HEK293 (cell line): ENCODE measurements around the gene RACK1.

Experiments
- FEZF1 ChIP-seq: fragments of 450-650 bp; formaldehyde crosslinking; IDR thresholded peaks from 2 replicates; pipeline ENCODE4 v1.5.1; 2016; ENCODE audit warnings: missing biosample characterization, missing genetic modification characterization
- HOXA7 ChIP-seq: sonication (generic); formaldehyde crosslinking; IDR thresholded peaks from 2 replicates; pipeline ENCODE4 v1.8.1; 2022; ENCODE audit warnings: missing genetic modification reagents, borderline replicate concordance
- MYNN ChIP-seq: fragments of 450-650 bp; formaldehyde crosslinking; IDR thresholded peaks from 2 replicates; pipeline ENCODE4 v1.5.1; 2016; ENCODE audit warnings: missing biosample characterization, missing genetic modification characterization, borderline replicate concordance
- ZEB2 ChIP-seq: fragments of 450-650 bp; formaldehyde crosslinking; IDR thresholded peaks from 2 replicates; pipeline ENCODE4 v1.5.1; 2016; ENCODE audit warnings: missing biosample characterization, missing genetic modification characterization
- ZFP41 ChIP-seq: fragments of 450-650 bp; formaldehyde crosslinking; IDR thresholded peaks from 2 replicates; pipeline ENCODE4 v1.5.1; 2016; ENCODE audit warnings: missing biosample characterization, missing genetic modification characterization, borderline replicate concordance
- ZNF112 ChIP-seq: fragments of 450-650 bp; formaldehyde crosslinking; IDR thresholded peaks from 2 replicates; pipeline ENCODE4 v1.5.0; 2017; ENCODE audit warnings: missing biosample characterization, missing genetic modification characterization
- ZNF132 ChIP-seq: fragments of 450-650 bp; formaldehyde crosslinking; IDR thresholded peaks from 2 replicates; pipeline ENCODE4 v1.5.1; 2017; ENCODE audit warnings: missing biosample characterization, missing genetic modification characterization, borderline replicate concordance
- ZNF169 ChIP-seq: fragments of 450-650 bp; formaldehyde crosslinking; IDR thresholded peaks from 2 replicates; pipeline ENCODE4 v1.5.1; 2016; ENCODE audit warnings: missing biosample characterization, missing genetic modification characterization
- ZNF184 ChIP-seq: fragments of 450-650 bp; IDR thresholded peaks from 2 replicates; pipeline ENCODE4 v1.5.1; 2018; ENCODE audit warnings: missing biosample characterization, mild to moderate bottlenecking, missing genetic modification characterization
- ZNF2 ChIP-seq: fragments of 450-650 bp; formaldehyde crosslinking; IDR thresholded peaks from 2 replicates; pipeline ENCODE4 v1.5.1; 2016; ENCODE audit warnings: missing biosample characterization, missing genetic modification characterization
- ZNF239 ChIP-seq: fragments of 450-650 bp; formaldehyde crosslinking; IDR thresholded peaks from 2 replicates; pipeline ENCODE4 v1.5.1; 2016; ENCODE audit warnings: missing biosample characterization, missing genetic modification characterization
- ZNF274 ChIP-seq, 2 experiments: fragments of 200-500 bp in 1 of 2; fragments of 450-650 bp in 1 of 2; sonication (Bioruptor generic) in 1 of 2; formaldehyde crosslinking in 1 of 2; IDR thresholded peaks; 2 replicates each; pipeline versions ENCODE4 v1.5.1 to v1.6.1; 2014 to 2016; ENCODE audit warnings: borderline replicate concordance in 1 of 2, inconsistent platforms in 1 of 2, low read length in 1 of 2, missing biosample characterization in 1 of 2, missing genetic modification characterization in 1 of 2
- ZNF302 ChIP-seq: fragments of 450-650 bp; formaldehyde crosslinking; IDR thresholded peaks from 2 replicates; pipeline ENCODE4 v1.5.1; 2016; ENCODE audit warnings: missing biosample characterization, missing genetic modification characterization, low read depth
- ZNF391 ChIP-seq: fragments of 450-650 bp; formaldehyde crosslinking; IDR thresholded peaks from 2 replicates; pipeline ENCODE4 v1.5.1; 2016; ENCODE audit warnings: low read depth, missing biosample characterization, missing genetic modification characterization, borderline replicate concordance
- ZNF404 ChIP-seq: fragments of 450-650 bp; formaldehyde crosslinking; IDR thresholded peaks from 2 replicates; pipeline ENCODE4 v1.5.1; 2017; ENCODE audit warnings: missing biosample characterization, missing genetic modification characterization
- ZNF423 ChIP-seq: fragments of 450-650 bp; formaldehyde crosslinking; IDR thresholded peaks from 2 replicates; pipeline ENCODE4 v1.5.1; 2016; ENCODE audit warnings: missing biosample characterization, missing genetic modification characterization
- ZNF621 ChIP-seq: fragments of 450-650 bp; formaldehyde crosslinking; IDR thresholded peaks from 2 replicates; pipeline ENCODE4 v1.5.1; 2017; ENCODE audit warnings: missing biosample characterization, missing genetic modification characterization
- ZNF624 ChIP-seq: fragments of 450-650 bp; formaldehyde crosslinking; IDR thresholded peaks from 2 replicates; pipeline ENCODE4 v1.5.1; 2017; ENCODE audit warnings: missing biosample characterization, missing genetic modification characterization
- ZNF791 ChIP-seq: fragments of 450-650 bp; formaldehyde crosslinking; IDR thresholded peaks from 2 replicates; pipeline ENCODE4 v1.5.1; 2016; ENCODE audit warnings: missing biosample characterization, missing genetic modification characterization
- ZNF843 ChIP-seq: fragments of 450-650 bp; formaldehyde crosslinking; IDR thresholded peaks from 2 replicates; pipeline ENCODE4 v1.5.1; 2016; ENCODE audit warnings: missing biosample characterization, missing genetic modification characterization
- ZSCAN23 ChIP-seq: fragments of 450-650 bp; formaldehyde crosslinking; IDR thresholded peaks from 2 replicates; pipeline ENCODE4 v1.5.1; 2016; ENCODE audit warnings: missing biosample characterization, missing genetic modification characterization
- TF ChIP-seq, protein P1 (sequence below): fragments of 450-650 bp; formaldehyde crosslinking; IDR thresholded peaks from 2 replicates; pipeline ENCODE4 v1.5.1; 2016; ENCODE audit warnings: missing biosample characterization, missing genetic modification characterization, borderline replicate concordance
- TF ChIP-seq, protein P2 (sequence below): fragments of 450-650 bp; formaldehyde crosslinking; IDR thresholded peaks from 2 replicates; pipeline ENCODE4 v1.5.1; 2016; ENCODE audit warnings: missing biosample characterization, missing genetic modification characterization, borderline replicate concordance
- TF ChIP-seq, protein P3 (sequence below): sonication (generic); formaldehyde crosslinking; IDR thresholded peaks from 2 replicates; pipeline ENCODE4 v1.8.1; 2022; ENCODE audit warnings: mild to moderate bottlenecking, moderate library complexity, missing genetic modification reagents
- TF ChIP-seq, protein P4 (sequence below): fragments of 450-650 bp; formaldehyde crosslinking; optimal IDR thresholded peaks from 2 replicates; pipeline ENCODE3; 2016; ENCODE audit warnings: missing biosample characterization, mild to moderate bottlenecking, missing genetic modification characterization
- TF ChIP-seq, protein P5 (sequence below): fragments of 450-650 bp; formaldehyde crosslinking; IDR thresholded peaks from 2 replicates; pipeline ENCODE4 v1.5.1; 2016; ENCODE audit warnings: missing biosample characterization, missing genetic modification characterization

The RACK1 gene

DNA sequence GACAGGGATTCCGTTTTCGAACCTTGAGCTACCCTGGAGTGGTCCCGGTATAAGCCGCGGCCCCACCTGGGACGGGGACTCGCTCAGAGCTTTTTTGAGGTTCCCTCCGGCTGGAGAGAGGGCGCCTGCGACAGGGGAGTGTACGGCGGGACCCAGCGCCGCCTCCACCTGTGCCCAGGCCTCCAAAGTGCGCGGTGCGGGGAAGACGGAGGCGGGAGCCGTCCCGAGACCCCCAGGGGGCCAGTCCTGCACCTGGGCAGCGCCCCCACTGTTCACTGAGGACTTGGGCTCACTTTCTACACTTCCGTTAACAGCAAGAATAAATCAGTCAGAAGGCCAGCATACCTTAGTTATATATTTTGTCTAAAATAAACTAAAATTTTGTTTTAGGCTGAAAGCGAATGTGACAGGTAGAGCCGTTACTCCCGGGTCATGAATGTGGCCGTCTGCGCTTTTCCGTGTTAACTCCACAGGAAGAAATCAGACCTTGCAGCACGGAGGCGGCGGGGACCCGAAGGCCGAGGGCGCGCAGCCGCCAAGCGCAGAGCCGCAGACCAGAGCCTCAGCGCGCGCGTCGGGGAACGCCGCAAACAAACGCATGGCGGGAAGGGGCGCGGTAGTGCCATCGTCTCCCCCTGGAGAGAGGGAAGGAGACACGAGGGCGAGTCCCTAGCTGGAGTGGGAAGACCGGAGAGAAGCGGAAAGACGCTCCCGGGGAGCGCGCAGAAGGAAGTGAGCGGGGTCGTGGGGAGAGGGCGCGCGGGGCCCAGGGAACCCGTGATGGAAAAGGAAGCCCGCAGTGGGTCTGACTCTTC is 52.8 kb downstream of the RACK1 start (continued):
- TF ChIP-seq ZNF274 (IDR thresholded peaks at IDR 0.05; ENCODE audit: low read length) (no peak), ZNF274 (tag by site-specific recombination; IDR thresholded peaks at IDR 0.05; ENCODE audit: borderline replicate concordance) (no peak), MYNN (tag by site-specific recombination) (no peak), ZNF391 (no peak), ZSCAN23 (no peak), ZNF112 (no peak), ZNF423 (tag by site-specific recombination) (0 out of 2 replicates have a peak, but pooled peaks have one; percentile 21), ZNF2 (tag by site-specific recombination) (peak; percentile 79; the same call in 1 of the 2 replicates), HOXA7 (CRISPR knock-in tag) (no peak), ZNF169 (no peak), ZNF184 (tag by site-specific recombination) (no peak), ZNF624 (tag by site-specific recombination) (no peak), ZNF791 (tag by site-specific recombination) (no peak), ZNF132 (no peak), FEZF1 (tag by site-specific recombination) (no peak), ZNF843 (tag by site-specific recombination) (no peak; the same call in 1 of the 2 replicates), ZNF302 (no peak), ZNF621 (tag by site-specific recombination) (no peak), ZFP41 (tag by site-specific recombination) (no peak), ZNF404 (tag by site-specific recombination) (no peak), ZNF239 (tag by site-specific recombination) (0 out of 2 replicates have a peak, but pooled peaks have one; percentile 42), ZEB2 (0 out of 2 replicates have a peak, but pooled peaks have one; percentile 68)
- TF ChIP-seq, protein P1, sequence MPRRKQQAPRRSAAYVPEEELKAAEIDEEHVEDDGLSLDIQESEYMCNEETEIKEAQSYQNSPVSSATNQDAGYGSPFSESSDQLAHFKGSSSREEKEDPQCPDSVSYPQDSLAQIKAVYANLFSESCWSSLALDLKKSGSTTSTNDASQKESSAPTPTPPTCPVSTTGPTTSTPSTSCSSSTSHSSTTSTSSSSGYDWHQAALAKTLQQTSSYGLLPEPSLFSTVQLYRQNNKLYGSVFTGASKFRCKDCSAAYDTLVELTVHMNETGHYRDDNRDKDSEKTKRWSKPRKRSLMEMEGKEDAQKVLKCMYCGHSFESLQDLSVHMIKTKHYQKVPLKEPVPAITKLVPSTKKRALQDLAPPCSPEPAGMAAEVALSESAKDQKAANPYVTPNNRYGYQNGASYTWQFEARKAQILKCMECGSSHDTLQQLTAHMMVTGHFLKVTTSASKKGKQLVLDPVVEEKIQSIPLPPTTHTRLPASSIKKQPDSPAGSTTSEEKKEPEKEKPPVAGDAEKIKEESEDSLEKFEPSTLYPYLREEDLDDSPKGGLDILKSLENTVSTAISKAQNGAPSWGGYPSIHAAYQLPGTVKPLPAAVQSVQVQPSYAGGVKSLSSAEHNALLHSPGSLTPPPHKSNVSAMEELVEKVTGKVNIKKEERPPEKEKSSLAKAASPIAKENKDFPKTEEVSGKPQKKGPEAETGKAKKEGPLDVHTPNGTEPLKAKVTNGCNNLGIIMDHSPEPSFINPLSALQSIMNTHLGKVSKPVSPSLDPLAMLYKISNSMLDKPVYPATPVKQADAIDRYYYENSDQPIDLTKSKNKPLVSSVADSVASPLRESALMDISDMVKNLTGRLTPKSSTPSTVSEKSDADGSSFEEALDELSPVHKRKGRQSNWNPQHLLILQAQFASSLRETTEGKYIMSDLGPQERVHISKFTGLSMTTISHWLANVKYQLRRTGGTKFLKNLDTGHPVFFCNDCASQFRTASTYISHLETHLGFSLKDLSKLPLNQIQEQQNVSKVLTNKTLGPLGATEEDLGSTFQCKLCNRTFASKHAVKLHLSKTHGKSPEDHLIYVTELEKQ = no peak
- TF ChIP-seq, protein P2, sequence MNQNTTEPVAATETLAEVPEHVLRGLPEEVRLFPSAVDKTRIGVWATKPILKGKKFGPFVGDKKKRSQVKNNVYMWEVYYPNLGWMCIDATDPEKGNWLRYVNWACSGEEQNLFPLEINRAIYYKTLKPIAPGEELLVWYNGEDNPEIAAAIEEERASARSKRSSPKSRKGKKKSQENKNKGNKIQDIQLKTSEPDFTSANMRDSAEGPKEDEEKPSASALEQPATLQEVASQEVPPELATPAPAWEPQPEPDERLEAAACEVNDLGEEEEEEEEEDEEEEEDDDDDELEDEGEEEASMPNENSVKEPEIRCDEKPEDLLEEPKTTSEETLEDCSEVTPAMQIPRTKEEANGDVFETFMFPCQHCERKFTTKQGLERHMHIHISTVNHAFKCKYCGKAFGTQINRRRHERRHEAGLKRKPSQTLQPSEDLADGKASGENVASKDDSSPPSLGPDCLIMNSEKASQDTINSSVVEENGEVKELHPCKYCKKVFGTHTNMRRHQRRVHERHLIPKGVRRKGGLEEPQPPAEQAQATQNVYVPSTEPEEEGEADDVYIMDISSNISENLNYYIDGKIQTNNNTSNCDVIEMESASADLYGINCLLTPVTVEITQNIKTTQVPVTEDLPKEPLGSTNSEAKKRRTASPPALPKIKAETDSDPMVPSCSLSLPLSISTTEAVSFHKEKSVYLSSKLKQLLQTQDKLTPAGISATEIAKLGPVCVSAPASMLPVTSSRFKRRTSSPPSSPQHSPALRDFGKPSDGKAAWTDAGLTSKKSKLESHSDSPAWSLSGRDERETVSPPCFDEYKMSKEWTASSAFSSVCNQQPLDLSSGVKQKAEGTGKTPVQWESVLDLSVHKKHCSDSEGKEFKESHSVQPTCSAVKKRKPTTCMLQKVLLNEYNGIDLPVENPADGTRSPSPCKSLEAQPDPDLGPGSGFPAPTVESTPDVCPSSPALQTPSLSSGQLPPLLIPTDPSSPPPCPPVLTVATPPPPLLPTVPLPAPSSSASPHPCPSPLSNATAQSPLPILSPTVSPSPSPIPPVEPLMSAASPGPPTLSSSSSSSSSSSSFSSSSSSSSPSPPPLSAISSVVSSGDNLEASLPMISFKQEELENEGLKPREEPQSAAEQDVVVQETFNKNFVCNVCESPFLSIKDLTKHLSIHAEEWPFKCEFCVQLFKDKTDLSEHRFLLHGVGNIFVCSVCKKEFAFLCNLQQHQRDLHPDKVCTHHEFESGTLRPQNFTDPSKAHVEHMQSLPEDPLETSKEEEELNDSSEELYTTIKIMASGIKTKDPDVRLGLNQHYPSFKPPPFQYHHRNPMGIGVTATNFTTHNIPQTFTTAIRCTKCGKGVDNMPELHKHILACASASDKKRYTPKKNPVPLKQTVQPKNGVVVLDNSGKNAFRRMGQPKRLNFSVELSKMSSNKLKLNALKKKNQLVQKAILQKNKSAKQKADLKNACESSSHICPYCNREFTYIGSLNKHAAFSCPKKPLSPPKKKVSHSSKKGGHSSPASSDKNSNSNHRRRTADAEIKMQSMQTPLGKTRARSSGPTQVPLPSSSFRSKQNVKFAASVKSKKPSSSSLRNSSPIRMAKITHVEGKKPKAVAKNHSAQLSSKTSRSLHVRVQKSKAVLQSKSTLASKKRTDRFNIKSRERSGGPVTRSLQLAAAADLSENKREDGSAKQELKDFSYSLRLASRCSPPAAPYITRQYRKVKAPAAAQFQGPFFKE (tag by site-specific recombination) = no peak
- TF ChIP-seq, protein P3, sequence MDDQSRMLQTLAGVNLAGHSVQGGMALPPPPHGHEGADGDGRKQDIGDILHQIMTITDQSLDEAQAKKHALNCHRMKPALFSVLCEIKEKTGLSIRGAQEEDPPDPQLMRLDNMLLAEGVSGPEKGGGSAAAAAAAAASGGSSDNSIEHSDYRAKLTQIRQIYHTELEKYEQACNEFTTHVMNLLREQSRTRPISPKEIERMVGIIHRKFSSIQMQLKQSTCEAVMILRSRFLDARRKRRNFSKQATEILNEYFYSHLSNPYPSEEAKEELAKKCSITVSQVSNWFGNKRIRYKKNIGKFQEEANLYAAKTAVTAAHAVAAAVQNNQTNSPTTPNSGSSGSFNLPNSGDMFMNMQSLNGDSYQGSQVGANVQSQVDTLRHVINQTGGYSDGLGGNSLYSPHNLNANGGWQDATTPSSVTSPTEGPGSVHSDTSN = no peak
- TF ChIP-seq, protein P4, sequence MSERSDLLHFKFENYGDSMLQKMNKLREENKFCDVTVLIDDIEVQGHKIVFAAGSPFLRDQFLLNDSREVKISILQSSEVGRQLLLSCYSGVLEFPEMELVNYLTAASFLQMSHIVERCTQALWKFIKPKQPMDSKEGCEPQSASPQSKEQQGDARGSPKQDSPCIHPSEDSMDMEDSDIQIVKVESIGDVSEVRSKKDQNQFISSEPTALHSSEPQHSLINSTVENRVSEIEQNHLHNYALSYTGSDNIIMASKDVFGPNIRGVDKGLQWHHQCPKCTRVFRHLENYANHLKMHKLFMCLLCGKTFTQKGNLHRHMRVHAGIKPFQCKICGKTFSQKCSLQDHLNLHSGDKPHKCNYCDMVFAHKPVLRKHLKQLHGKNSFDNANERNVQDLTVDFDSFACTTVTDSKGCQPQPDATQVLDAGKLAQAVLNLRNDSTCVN (tag by site-specific recombination) = peak; percentile 98
- TF ChIP-seq, protein P5, sequence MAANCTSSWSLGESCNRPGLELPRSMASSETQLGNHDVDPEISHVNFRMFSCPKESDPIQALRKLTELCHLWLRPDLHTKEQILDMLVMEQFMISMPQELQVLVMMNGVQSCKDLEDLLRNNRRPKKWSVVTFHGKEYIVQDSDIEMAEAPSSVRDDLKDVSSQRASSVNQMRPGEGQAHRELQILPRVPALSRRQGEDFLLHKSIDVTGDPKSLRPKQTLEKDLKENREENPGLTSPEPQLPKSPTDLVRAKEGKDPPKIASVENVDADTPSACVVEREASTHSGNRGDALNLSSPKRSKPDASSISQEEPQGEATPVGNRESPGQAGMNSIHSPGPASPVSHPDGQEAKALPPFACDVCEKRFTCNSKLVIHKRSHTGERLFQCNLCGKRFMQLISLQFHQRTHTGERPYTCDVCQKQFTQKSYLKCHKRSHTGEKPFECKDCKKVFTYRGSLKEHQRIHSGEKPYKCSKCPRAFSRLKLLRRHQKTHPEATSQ (tag by site-specific recombination) = no peak; the same call in 1 of the 2 replicates
